Central memory CD4-positive, alpha-beta T cell (primary cell): ENCODE measurements around the gene TENT4B.
"Not testable (repeated sequence)": the region's sequence is repeated elsewhere in the genome, so short reads cannot be mapped to it uniquely, and the experiment has no call there.

Source experiments
- DNase-seq: peaks from one replicate; pipeline ENCODE4 v3.0.0; 2022

TENT4B gene

GRCh38 chr16:50238314-50238713, 85.2 kb downstream of the TENT4B start:
- no peak for DNase-seq

DNA sequence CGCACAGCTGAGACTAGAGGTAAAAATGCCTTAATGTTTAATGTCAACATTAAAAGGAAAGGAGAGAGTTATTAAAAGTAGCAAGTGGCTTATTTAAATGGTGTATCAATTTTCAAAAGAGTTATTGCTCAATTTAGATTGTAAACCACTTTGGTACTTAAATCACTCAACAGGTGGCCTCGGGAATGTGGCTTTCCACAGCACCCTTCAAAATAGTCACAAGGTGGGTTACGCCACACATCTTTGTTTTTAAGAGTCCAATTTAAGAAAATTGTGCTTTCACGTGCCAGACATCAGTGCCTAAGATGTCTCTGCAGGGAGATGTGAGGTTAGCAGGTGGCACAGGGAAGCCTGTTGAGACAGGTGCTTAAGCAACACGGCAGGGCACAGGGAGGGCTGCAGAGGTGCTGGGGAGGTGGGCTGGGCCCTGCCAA, 85.8 kb downstream of the TENT4B start:
- no peak for DNase-seq

DNA sequence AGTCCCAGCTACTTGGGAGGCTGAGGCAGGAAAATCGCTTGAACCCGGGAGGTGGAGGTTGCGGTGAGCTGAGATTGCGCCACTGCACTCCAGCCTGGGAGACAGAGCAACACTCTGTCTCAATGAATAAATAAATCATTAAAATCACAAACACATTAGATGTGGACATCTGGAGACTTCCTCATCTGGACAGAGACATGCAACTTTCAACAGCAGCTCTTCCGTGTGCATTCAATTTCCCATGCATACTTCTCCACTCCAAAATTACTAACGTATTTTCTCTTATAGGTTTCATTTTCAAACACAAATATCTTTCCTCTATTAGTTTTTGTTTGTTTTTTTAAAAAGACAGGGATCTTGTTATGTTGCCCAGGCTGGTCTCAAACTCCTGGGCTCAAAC, 89.9 kb downstream of the TENT4B start:
- not testable (repeated sequence) for DNase-seq

DNA sequence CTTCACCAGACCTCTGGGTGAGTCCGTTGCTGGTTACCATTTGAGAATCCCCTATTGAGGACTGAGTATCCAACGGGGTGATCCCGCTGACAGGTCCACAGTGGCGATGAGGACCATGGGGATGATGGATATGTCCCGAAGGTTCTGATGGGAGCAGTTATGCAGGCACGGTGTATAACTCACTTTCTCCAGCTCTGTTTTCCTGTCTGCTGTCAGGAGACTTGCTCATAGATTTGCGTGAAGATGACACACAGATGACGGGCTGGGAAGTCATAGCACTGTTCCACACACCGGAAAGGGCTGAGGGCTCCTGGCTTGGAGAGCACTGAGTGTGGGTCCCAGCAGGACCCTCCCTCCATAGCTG, 91.0 kb downstream of the TENT4B start:
- DNase-seq, result no peak

DNA sequence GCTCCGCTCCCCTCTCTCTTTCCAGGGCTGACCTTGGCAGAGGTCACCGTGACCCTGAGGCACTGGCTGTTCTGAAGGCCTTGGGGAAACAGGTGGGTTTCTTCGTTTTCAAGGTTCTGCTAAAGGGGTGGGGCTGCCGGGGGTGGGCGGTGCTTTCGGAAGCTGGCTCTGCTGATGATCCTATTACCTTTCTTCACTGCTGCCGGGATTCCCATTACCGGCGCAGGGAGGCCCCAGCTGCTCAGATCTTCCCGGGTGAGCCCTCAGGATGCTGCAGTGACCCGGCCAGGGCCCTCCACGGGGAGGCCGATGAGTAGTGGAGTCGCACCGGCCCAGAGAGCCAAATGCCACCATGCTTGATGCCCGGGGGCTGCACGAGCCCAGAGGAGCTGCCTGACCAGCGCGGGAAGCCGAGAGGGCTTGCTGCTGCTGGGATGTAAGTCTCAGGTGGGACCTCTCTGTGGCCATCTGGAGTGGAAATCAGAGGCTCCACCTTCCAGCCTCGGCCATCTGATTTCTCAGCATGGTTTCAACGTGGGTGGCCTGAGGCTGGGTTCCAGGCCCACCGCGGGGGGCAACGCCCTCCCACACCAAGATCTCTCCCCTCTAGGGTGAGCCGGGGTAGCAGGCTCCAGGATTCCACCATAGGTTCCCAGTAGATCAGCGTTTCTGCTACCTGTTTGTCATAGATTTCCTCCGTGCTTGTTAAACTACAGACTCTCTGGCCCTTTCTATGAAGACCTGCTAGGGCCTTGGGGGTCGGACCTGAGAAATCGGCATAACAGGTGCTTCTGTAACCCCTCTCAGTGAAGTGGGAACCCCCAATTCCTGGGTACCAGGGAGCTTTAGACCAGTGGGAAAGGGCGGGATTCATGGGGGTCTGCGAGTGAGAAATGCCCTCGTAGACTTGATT, 91.7 kb downstream of the TENT4B start:
- no peak for DNase-seq

DNA sequence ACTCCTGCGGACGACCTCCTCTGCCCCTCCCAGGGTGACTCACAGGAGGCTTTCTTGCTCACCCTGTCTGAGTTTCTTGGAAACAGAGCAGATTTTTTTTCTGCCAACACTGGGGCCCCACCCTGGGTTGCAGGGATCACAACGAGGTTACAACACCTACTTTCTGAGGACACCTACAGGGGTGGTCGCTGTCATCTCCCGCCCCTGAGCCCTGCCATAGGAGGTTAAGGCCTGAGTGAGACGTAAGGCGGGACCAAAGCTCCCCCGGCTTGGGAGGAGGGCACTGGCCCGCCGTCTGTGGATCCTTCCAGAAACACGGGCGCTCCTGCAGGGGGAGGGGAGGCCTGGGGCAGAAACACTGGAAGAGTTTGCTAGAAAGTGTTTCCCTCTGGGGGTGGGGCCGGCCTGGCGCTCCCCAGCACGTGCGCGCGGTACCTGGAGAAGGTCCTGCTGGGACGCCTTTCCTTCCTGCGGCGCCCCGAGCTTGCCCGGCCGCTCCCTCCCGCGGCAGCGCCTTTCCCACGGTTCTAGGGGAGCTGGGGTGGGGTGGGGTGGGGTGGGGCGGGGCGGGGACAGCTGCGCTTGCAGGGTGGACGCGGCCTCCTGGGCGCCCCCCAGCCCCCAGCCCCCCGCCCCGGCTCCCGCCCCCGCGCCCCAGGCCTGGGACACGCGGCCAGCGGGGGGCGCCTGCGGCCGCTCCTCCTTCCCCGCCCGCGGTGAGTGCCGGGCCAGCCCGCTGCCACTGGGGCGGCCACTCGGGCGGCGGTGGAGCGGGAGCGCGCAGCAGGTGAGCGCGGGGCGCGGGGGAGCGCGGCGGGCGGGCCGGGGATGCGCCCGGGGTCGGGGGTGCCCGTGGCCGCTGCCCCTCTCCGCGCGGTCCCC, 92.6 kb downstream of the TENT4B start:
- peak; percentile 19 for DNase-seq

- DNase-seq, result no peak
Observed at GRCh38 chr16:50246299-50247122, 93.4 kb downstream of the TENT4B start.

DNA sequence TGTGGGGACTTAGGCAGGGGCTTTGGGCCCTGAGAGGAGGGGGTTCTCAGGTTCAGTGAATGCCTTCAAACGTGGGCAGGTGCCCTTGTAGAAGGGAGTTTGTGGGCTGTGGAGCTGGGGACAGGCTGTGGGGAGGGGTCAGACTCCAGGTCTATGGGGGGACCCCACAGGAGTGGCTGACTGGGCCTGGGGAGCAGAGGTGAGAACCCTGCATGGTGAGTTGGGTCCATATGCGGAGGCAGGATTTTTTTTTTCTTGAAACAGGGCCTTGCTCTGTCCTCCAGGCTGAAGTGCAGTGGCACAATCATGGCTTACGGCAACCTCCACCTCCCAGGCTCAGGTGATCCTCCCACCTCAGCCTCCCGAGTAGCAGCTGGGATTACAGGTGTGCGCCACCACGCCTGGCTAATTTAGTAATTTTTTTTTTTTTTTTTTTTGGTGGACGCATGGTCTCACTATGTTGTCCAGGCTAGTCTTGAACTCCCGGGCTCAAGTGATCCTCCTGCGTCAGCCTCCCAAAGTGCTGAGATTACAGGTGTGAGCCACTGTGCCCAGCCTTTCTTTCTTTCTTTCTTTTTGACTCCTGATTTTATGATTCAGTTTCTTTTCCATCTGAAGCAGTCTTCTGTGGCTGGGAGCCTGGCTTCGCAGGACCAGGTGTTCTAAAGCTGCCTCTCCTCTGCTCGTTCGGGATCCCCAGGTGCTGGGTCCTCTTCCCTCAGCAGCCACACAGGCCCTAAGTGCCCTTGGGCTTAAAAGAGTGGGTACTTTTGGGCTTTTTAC, 94.2 kb downstream of the TENT4B start:
- no peak for DNase-seq

GRCh38 chr16:50247906-50248608, 95.0 kb downstream of the TENT4B start:
- no peak for DNase-seq

GRCh38 chr16:50248845-50249244, 95.7 kb downstream of the TENT4B start:
- no peak for DNase-seq

- no peak for DNase-seq
Observed at GRCh38 chr16:50251375-50252081, 98.4 kb downstream of the TENT4B start.

DNA sequence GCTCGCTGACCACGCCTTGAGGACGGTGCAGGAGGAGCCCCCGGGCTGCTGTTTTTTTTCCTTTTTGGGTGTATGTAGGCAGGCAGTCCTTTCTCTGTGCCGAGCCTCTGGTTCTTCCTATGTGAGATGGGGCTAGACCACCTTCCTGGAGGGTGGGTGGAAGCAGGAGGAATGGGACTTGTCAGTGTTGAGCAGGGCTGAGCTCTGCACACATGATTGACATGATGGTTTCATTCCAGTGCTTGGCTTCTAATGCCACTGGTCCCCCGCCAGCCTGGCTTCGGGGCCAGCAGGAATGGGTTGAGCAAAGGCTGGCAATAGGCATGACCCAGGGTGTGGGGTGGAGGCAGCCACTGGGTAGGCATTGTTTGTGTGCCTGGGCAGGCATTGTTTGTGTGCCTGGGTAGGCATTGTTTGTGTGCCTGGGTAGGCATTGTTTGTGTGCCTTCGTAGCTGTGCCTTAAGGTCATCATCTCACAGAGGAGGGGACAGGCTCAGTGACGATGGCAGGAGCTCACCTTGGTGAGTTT, 99.0 kb downstream of the TENT4B start:
- no peak for DNase-seq

DNA sequence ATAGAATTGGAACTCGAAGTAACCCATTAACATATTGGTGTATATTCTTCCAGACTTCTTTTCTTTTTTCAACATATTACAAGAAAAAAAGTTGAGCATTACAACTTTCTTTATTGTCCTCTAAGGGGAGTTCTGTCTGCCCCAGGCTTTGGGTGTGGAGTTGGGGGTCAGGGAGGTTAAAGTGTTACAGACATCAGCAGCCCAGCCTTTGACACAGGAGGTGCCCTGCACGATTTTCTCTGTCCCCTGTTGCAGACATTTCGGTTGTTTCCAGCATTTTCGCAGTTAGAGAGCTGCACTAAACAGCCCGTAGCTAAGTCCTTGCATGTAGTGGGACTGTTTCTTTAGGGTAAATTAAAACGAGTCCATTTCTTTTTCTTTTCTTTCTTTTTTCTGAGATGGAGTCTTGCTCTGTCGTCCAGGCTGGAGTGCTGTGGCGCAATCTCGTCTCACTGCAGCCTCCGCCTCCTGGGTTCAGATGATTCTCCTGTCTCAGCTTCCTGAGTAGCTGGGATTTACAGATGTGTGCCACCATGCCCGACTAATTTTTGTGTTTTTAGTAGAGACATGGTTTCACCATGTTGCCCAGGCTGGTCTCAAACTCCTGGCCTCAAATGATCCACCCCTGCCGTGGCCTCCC, 99.9 kb downstream of the TENT4B start:
- DNase-seq, result no peak

- no peak for DNase-seq
Observed at GRCh38 chr16:50253514-50253910, 100.4 kb downstream of the TENT4B start.

DNA sequence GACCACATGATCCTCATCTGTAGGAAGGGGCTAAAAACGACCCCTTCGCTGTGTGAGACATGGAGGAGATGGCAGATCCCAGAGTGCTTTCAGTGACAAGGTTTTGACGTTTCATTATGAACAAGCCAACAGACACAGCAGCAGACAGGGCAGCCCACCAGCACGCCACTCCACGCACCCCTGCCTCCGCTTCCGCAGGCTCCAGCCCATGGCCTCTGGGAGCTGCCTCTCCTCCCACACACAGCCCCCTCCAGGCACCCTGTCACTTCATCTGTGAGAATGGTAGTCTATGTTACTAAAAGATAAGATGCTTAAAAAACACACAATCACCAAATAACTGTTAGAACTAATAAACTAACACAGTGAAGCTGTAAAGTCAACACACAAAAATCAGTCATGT, 101.0 kb downstream of the TENT4B start:
- no peak for DNase-seq

GRCh38 chr16:50255538-50255937, 102.4 kb downstream of the TENT4B start:
- no peak for DNase-seq

GRCh38 chr16:50256604-50257003, 103.5 kb downstream of the TENT4B start:
- DNase-seq, result no peak

DNA sequence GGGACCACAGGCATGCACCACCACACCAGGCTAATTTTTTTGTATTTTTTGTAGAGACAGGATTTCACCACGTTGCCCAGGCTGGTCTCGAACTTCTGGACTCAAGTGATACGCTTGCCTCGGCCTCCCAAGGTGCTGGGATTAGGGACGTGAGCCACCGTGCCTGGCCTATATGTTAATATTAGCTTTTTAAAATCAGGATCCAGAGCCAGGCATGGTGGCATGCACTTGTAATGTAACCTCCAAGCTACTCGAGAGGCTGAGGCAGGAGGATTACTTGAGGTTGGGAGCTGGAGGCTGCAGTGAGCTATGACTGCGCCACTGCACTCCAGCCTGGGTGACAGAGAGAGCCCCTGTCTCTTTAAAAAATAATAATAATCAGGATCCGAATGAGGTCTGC, 104.8 kb downstream of the TENT4B start:
- no peak for DNase-seq

DNA sequence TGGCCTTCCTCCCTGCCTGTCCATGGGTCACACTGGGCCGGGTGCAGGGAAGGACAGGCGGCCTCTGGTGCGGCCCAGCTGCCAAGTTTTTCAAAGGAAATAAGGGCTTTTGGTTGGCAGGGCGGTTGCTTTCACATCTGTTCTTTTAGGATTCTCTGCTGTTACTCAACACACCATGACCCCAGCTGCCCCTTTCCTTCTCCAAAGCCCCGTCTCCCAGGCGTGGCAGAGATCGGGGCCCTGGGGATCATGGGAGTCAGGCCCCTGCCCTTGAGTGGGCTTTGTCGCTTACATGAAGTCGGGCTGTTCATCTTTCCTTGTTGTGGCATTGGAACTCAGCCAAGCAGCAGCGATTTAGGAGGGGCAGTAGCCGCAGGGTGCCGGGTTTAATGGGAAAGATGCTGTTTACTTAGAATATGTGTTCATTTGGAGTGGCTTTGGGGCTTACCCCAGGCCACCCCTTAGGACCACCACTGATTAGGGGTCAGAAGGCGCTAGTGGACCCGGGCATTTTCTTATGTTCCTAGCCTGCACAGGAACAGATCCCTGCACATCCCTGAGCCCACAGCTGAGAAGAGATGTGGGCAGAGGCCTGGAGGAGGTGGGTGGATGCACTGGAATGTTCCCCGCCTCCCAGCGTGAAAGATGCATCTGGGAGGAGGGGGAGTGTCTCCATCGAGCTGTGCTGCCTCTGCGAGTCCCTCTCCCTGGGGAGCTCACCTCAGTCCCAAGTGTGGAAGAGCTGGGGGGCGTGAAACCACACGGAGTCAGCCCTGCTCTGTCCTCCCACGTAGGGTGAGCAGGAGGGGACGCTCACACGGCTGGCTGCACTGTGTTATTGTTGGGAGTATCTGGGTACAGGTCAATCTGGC, 106.5 kb downstream of the TENT4B start:
- no peak for DNase-seq
